Measurements from ENCODE around the gene KDR.

The KDR gene

DNA sequence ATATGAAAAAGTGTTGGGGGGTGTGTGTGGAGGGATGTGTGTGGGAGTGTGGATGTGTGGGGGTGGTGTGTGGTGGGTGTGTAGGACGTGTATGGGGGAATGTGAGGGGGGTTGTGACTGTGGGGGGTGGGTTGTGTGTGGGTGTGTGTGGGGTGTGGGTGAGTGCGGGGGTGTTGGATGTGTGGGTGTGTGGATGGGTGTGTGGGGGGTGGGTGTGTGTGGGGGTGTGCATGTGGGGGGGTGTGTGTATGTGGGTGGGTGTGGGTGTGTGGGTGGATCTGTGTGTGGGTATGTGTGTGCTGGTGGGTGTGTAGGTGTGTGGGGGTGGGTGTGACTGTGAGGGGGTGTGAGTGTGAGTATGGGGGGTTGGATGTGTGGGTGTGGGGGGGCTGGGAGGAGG is 47.8 kb downstream of the KDR start:
- no peak for DNase-seq

DNA sequence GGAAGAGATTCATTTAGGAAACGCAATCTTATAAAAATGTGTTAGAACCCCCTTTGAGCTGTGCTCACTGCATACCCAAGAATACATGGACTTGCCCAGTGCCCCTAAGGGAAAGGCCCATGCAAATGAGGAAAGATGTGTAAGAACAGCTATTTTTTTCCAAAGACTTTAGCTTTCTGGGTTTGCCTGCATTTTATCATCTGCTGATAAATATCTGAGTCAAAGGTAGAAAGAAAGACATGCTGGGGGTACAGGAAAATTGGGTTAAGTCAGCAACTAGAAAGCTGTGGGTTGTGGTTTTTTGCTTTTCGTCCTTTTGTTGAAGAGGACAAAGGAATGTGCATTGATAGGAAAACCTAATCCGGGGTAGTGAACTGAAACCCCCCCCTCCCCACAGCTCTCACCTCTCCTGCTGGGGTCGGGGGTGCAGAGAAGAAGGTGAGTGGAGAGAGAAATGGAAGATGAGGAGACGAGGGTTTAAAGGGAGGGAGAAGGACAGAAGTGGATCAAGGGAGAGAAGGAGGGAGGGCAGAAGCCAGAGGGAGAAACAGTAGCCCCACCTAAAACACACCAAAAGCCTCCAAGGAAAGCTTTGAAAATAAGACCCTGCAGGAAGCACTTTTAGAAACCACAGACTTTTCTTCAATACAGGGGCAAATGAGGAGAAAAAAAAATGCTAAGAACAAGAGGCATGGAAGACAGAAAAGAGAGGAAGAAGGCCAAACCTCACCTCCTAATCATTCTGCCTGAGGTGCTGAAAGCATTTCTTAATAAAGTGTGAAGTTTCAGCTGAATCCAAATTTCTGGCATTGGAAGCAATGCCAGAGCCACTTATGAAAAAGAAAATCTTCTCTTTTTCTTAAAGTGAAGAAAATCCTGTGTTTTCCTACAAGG is 49.3 kb downstream of the KDR start:
- DNase-seq, result no peak

DNA sequence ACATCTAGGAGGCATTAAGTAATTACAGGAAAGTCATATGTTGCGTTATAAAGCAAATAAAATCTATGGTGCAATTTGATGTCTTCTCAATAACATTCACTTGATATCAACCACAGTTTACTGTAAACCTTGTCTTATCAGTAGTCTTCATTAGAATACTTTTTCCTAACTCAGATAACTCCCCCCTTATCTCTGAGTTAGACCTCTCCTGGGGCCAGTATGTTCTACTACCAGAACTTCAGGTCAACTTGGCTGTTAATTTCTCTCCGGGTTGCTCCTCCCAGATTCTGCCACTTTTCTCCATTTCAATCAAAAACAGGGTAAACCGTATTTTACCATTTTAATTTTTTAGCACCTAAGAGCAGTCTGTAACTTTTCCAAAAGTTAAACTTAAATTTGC is 50.0 kb downstream of the KDR start:
- no peak for DNase-seq

DNA sequence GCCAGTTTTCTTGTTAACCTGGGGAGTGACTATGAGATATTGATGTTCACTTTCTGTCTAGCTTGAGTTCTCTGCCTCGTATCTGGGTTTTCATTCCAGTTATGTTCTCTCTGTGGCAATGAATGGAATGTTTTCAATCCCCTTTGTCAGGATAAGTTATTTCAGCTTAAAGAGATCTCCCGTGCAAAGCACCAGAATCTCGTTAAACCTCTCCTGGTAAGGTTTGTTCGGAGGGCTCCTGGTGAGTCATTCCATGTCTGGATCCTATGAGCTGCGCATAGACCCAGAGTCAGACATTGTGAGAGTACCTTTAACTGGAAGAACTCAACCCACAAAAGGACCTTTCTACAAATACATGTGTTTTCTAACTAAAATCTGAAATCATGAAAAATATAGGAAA is 51.0 kb downstream of the KDR start:
- DNase-seq, result no peak

DNA sequence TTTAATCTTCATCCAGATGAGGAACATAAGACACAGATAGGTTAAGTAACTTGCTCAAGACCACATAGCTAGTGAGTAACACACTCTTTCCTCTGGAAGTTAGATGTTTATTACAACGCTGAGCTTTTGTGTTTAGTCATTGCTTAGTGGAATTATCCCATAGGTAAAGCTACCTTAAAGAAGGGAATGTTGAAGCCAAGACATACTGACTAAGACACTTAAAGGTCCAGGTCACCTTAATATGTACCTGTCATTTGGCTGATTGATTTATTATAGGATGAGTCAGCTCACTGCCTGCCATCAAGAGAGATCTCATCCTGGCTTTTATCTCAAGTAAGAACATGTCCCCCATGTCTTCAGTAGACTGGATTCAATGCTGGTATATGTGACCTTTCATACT is 53.4 kb downstream of the KDR start:
- DNase-seq, result no peak

DNA sequence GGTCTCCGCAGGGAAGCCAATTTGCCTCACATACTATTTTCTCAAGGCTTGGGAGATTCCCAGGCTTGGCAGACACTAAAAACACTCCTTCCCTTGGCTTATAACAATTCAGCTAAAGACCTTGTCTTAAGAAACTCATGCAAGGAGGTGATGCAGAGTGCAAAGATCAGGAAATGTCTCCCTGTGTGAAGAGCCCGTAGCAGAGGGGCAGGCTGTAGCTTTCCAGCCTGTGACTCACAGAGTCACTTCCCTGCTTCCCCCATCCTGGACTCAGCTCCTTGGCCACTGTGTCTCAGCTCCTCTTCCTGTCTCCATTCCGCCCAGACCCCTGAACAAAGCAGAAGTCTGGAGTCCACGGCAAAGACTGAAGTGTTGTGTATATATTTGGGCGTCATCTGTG is 56.1 kb downstream of the KDR start:
- no peak for DNase-seq

DNA sequence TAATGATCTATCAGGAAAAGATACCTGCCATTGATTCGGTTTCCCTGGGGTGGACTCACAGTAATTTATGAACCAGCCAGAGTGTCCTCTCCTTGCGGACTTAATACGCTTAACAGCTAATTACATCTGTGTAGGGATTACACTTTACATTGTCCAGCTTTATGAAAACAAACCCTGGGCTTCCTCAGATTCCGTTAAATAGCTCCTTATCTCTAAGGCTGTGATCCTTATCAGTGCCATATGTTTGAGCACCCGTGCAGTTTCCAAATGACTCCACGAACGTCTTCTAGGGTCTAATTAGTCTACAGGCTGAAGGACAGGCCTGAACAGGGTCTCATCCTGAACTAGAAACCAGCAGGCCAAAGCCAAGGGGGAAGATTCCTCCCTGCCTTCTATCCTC is 56.9 kb downstream of the KDR start:
- no peak for DNase-seq

DNA sequence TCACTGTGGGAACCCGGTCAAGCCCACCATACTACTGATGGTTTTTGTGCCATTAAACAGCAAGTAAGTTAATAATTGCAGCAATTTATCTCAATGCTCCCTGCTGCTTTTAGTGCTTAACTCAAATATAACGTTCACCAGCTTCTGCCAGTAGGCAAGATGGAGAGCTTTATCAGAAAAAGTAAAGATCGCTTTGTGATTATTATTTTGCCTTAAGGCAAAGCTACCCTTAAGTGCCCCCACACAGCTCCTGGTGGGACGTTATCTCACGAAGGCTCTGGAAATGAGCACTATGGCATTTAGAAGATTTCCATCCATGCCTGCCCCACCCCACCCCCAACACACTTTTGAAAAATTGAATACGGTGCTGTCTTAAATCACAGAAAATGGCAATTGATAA is 59.4 kb downstream of the KDR start:
- DNase-seq, result no peak

DNA sequence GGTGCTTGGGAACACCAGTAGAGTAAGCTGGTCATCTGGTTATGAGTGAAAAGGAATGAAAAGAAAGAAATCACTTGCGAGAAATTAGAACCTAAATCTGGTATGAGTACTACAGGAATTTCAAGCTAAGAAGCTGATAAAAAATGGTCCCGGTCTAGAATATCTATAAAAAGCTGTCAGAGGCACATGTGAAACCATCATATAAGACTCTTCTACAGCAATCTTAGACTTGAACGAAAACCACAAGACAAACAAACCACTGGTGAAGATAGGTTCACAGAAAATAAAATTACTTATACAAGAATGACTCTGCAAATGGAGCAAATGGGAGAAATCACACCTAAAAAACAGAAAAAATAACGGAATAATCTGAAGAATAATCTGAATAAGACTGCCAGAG is 69.9 kb downstream of the KDR start:
- DNase-seq, result no peak

DNA sequence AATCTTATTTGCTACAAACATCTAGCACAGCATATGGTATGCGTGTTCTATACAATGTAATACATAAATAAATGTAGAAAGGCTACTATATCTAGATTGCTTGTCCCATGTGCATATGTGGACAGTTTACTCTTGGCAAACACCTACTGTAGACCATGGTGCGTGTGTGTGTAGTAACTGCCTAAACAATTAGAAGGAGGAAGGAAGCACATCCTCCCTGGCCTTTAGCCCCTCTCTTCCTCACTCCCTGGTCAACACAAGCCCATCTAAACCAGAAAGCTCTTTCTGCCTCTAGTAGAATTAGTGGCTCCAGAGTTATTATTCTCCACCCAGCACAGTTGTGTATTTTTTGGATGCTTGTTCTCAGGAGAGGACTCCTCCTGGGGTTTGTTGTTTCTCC is 73.9 kb downstream of the KDR start:
- no peak for DNase-seq

DNA sequence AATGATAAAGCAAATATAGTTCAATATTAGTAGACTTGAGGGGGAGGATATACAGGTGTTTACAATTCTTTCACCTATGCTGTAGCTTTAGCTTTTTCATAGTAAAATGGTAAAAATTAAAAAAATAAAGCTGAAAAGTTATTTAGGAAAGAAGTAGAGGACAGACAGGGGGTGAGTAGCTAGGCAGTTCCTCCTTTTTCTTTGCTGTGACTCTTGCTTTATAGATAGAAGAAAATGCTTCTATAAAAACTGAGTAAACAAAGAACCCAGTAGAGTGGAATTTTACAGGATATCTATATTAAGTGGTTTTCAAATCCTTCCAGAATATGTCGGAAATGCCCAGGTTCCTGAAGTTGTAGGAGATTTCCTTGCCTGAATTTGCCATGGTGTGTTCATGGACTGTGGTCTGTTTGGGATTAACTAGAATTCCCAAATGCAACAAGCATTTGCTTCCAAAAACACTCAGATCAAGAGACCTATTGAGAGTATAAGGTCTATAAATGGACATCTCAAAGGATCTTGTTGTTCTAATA is 74.9 kb downstream of the KDR start:
- no peak for DNase-seq

DNA sequence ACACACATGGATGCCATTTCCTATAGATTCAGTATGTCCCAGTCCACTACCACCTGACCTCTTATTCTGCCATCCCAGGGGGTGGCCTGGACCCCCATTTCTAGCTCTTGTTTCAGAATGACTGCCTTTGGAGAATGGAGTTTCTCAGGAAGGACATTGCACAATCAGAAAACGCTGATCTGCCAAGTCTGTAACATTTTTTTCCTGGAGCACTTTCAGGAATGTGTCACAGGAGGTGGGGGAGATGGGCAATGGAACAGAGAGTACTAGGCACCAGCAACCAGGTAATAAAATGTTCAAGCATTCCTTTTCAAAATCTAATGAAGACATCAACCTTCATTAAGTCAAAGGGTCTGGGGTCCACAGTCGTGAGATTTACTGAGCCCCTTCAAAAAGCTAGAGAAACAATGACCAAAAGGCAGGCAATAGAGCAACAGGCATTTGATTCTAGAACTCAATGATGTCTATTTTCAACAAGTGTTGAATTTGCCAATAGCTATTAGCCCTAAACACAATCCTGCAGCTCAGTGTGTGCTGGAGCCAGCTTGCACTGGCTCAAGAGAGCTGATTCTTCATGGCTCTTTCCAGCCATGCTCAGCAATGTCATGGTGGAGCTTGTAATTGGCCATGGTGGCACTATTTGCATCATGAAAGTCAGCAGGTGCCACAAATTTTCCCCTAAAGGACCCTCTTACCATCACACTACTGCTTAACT is 87.1 kb downstream of the KDR start:
- no peak for DNase-seq

DNA sequence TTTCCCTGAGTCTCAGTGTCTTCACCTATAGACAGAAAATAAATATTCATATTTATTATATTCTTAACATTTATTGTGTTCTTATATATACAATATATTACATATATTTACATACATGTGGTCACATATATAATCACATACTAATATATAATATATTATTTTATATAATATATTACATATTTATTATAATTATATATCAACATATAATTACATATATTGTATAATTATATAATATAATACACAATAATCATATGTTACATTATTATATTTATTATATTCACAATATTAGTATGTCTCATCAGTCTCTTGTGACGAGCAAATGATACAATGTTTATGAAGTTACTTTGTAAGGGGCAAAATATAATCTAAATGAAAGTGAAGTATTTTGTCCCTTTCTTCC is 87.7 kb downstream of the KDR start:
- DNase-seq, result no peak

DNA sequence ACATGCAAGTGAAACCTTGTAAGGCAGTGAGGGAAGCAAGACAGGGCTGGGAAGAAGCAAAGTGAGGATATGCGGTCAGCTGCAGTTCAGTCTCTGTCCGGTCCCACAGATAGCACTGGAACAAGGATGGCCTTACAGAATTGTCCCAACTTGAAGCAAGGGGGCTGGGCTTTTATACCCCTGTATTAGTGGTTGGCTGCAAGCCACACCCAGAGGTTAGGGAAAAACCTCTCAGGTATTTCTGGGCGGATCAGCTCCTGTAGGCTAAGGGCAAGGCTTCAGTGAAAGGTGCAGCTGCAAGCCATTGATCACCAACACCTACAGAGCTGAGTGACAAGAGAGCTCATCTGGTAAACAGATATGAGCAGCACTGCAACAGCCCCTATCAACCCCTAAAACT is 89.0 kb downstream of the KDR start:
- DNase-seq, result no peak

DNA sequence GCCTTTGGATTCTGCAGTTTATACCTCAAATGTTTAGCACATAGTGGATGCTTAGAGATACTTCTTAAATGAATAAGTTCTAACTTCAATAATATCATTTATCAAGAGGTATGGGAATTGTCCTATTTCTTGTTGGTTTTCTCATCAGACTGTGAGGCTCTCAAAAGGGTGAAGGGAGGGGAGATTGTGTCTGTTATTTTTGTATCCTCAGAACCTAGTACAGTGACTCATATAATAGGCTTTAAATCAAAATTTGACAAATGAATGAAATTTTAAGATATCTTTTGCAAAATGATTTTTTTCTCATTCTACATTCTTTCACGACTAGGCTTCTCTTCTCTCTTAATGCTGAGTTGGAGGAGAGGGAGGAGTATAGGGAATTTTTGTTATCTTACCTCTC is 89.5 kb downstream of the KDR start:
- DNase-seq, result no peak

DNA sequence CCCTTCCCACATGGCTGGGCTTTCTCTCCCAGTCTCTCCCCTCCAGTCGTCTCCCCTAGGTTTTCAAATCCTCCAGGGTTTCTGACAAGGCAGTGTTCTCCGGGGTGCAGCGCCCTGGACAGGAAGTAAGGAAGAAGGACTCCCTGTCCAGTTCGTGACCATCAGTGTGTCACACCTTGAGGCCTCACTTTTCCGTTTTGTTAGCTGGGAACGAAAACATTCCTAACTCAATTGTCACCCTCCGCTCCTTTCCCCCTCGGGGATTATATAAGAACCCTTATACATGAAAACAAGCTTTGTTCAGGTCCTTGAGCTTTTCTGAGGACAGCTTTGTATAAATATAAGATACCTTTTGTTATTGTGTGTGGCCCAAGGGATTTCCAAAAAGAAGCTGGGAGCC is 92.1 kb downstream of the KDR start:
- no peak for DNase-seq

DNA sequence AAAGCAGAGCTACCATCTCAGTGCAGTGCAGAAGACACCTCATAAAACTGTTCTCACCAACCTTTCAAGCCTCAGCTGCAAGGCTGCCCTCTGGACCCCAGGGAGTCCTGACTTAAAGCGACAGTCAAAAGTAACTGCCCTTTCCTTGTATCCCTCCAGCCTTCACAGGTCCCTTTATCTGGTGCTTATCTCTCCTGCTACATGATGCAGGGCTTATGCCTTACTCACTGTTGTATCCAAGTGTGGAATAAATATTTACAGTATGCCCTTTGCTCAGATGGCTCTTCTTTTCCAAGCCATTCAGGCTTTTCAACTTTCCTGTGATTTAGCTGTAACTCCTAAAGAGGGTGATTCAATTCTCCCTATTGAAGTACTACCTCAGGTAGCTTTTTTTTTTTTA is 92.6 kb downstream of the KDR start:
- no peak for DNase-seq

DNA sequence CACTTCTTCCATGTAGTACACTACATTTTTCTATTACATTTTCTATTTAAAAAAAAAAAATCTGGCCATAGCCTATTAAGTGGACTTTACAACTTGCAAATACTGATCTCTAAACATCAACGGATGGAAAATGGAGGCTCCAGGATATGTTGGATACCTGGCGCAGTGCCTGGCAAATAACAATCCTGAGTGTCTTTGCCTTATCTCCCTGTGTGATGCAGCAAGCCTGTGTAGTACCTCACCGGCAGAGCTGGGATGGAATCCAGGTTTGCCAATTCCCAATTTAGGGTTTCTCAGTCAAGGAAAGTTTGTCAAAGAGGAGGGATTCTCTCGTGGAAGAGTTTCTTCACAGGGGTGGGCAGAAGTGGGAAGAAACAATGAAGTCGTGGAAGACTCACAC is 93.2 kb downstream of the KDR start:
- no peak for DNase-seq

DNA sequence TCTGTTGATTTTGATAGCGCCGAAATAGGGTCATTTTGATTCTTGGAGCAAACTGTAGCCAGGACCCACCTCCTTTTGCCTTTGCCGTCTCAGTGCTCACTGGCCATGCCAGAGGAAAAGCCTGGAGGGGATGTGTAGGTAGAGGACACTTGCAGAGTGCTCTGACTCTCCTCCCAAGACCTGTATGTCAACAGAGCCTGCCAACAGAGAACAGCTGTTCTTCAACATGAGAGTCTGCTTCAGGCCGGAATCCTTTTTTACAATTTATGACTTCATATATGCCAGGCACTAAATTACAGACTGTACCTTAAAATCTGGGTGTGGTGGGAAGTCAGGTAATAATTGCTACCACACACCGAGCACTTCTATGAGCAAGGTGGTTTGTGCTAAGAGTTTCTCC is 94.2 kb downstream of the KDR start:
- DNase-seq, result no peak

DNA sequence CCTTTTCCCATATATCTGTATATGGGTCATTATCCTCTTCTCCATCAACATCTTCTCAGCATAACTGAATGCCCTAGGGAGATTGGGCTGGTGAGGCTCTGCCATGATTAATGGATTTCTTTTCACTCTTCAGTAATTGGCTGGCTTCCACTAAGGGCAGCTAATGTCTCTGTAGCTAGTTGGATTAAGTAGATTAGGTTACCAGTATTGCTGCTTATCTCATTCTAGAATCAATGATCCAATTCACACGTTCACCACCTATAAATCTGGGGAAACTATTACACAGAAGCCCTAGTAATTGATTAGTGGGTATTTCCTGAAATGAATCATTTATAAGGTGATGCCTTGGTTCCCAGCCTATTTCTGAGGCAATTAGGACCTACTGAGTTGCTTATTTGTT is 94.8 kb downstream of the KDR start:
- DNase-seq, result no peak

DNA sequence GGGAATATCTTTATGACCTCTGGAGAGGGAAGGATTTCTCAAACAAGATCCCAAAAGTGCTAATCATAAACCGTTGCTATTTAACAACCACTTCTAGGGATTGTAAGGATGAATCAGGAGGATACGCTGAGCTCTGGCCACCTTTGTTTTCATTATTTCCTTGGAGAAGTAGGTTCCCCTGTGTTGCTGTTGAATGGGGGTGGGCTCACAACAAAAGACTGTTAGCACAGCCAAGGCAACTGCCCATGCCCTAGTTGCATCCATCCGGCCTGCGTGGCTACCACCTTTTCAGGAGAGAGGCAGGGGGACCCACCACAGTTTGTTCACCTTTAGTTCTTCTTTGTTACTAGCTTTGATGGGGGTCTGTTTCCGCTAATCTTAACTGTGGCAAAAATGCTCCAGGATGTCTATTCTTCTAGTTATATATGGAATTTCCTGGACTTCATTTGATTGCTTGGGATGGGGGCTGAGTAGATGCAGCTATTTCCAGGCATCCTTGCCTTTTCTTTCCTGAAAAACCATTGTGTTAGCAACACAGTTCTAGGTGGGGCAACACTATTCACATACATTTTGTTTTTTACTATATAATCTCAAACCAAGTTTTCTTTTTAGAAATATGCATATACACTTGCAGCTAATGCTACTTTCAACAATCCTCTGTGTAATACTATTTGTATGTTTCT is 95.4 kb downstream of the KDR start:
- DNase-seq, result no peak

DNA sequence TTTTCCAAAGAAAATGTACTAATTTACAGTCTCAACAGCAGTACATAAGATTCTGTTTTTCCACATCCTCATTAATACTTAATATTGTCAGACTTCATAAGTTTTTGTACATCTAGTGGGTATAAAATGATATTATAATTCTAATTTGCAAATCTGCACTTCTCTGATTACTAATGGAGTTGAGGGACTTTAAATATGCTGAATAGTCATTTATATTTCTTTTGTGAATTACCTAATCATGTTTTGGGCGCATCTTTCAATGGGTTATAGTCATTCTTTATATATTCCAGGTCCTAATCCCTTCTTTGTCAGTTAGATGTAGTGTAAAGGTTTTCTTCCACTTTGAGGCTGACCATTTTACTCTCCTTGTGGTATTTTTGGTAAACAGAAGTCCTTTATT is 96.1 kb downstream of the KDR start:
- no peak for DNase-seq

Measured in NCI-H510A (cell line).